Measurements from ENCODE around the gene MEIS1. TPM values are rescaled to one million over a fixed set of nuclear protein-coding genes. Genes with fewer than 3 reads are reported as not detected.

Gene MEIS1
- total RNA-seq, 1 experiment from 2014 or later, result 0.66 TPM

- Histone ChIP-seq H3K56ac (ENCODE audit: insufficient read length, low read depth, low read length) (no peak overlapping the region), H2AFZ (ENCODE audit: low read length) (no peak overlapping the region), H3K79me1 (ENCODE audit: insufficient read depth, low read depth, low read length, poor library complexity, severe bottlenecking) (no peaks in the 10 kb centered on the region), H4K91ac (ENCODE audit: insufficient read length, low read depth, low read length) (no peak overlapping the region), H2AK5ac (ENCODE audit: insufficient read length, low read length) (no peak overlapping the region), H3K4me2 (ENCODE audit: insufficient read depth, insufficient read length, low read length) (no peak overlapping the region), H3K23ac (ENCODE audit: insufficient read length, low read depth, low read length) (no peak overlapping the region), H3T11ph (ENCODE audit: low read length) (no peak overlapping the region), H3K23me2 (ENCODE audit: insufficient read length, low read depth, low read length, poor library complexity, severe bottlenecking) (no peaks in the 10 kb centered on the region), H2BK20ac (ENCODE audit: low read depth, low read length, poor library complexity, severe bottlenecking) (no peak overlapping the region), H3K14ac (ENCODE audit: insufficient read depth, low read length) (no peak overlapping the region), H3K79me2 (ENCODE audit: insufficient read depth, low read length) (no peaks in the 10 kb centered on the region), H3K27me3 (ENCODE audit: insufficient read depth, low read length) (no peaks in the 10 kb centered on the region), H3K4ac (ENCODE audit: low read depth, low read length) (no peak overlapping the region), H2BK15ac (ENCODE audit: low read depth, low read length) (no peak overlapping the region), H4K8ac (replicated peaks; ENCODE audit: insufficient read length, low read depth, low read length) (no peak overlapping the region), H3K18ac (ENCODE audit: insufficient read length, low read depth, low read length) (no peak overlapping the region), H3K4me1 (ENCODE audit: insufficient read depth, low read length) (peaks cover 3% of the 10 kb centered on the region; the same call in 1 of the 2 replicates), H3K27ac (ENCODE audit: insufficient read length, low read depth, low read length) (no peak overlapping the region), H3K9me3 (ENCODE audit: control insufficient read depth, low read depth, low read length) (no peaks in the 10 kb centered on the region), H4K20me1 (ENCODE audit: control insufficient read depth, insufficient read depth, insufficient read length) (no peaks in the 10 kb centered on the region), H4K5ac (ENCODE audit: insufficient read length, low read depth, low read length) (no peak overlapping the region), H2BK12ac (ENCODE audit: insufficient read length, low read depth, low read length) (no peak overlapping the region), H3K9ac (ENCODE audit: extremely low read depth, insufficient read length, low read length) (no peak overlapping the region), H2BK5ac (ENCODE audit: insufficient read length, low read length) (no peak overlapping the region), H2BK120ac (ENCODE audit: low read depth, low read length, poor library complexity, severe bottlenecking) (no peak overlapping the region)
- no CpG with 5 or more reads among the region's 3 CpGs for WGBS (ENCODE audit: extremely low coverage, insufficient read length, low lambda C conversion rate)
- Mint-ChIP-seq H3K4me3 (no peak overlapping the region), H3K36me3 (ENCODE audit: insufficient read depth in 1 of 3, low read depth in 3 of 3) (no peaks in the 10 kb centered on the region), H3K4me1 (peaks cover 4 to 6% of the 10 kb centered on the region in 2 experiments), H3K27me3 (ENCODE audit: low read depth) (peaks cover 2% of the 10 kb centered on the region; the same call in 1 of the 2 replicates), H3K9me3 (no peaks in the 10 kb centered on the region), H3K27ac (no peak overlapping the region)
- DNase-seq, result no peak
- no peak for TF ChIP-seq CTCF (conservative IDR thresholded peaks at IDR 0.05)
These were observed 95.7 kb downstream of the MEIS1 start for GRCh38 chr2:66530651-66531050.

All from H9 (cell line).